ENCODE measurements around the gene SYT6.
A peak's percentile ranks its signal among the peaks of the same experiment; 100 is the strongest.

Gene SYT6

DNA sequence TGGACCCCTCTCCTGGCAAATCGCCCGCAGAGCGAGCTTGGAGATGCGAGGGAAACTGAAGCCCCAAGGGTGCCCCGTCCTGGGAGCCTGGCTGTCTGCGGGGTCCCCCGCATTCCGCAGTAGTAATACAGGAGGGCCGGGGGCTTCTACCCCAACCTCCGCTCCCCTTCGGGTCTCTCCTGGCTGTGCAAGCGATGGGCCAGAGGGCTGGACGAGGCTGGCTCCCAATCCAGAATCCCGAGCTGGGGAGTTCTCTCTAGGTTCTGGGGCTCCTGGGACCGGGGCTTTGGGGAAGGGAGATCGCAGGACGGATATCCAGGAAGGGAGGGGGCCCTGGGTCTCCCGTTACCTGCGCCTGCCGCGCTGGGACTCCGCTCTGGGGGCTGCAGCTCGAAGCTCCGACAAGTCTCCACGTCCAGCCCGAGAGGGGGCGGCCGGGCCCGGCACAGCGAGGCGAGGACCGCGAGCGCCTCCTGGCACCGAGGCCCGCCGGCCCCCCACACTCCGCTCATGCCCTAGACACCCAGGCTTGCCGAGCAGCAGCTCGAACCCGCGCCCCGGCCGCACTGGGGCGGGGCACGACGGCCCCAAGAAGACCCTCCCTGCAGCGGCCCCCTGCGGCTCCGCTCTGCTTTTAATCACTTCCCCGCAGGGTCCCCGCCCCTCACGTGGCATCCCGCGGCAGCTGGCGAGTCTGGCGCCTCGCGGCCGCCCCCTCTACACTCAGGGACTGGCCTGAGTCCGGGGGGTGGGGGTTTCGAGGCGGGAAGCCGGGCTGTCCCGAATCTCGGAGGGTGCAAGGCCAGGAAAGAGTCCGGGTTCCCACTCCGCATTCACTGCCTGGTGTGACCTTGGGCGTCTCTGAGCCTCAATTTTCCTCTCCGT lies at the start of gene SYT6:
SYT6 (minus strand) TSS at position 609 of the 885 bp plus-strand sequence; CDS start at position 512, 97 bp downstream.
- peak within 1 kb of the TSS; percentile 74 for H3K4me3 ChIP-seq (ENCODE audit: low read depth, low read length)

GRCh38 chr1:114201486-114201885 lies 47.8 kb upstream of the SYT6 start:
- H3K4me3 ChIP-seq (ENCODE audit: low read depth, low read length) = no peak overlapping the region

DNA sequence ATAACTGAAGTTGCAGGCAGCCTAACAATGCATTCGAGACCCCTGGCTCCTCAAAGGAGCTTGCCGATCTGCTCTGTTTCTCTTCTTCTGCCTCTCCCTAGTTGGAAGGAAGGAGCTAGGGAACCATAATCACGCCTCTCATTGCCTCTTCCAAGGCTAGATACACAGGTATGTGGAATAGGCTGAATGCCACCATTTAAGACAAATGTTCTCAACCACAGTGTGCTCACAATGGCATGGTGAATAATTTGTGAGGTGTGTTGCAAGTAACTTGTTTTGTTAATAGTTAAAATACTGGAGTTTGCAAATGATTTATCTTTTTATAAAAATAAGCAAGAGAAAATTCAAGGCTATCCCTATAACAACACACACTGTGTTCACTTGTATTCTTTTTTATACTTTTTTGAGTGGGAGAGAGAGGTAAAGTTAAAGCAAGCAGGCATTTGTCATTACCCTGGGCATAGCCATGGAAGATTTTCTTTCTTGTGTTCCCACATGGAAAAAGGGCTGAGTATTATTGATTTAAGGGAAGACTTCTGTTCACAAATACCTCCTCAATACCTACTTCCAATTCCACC lies 45.4 kb upstream of the SYT6 start:
- H3K4me3 ChIP-seq (ENCODE audit: low read depth, low read length) = no peak overlapping the region

GRCh38 chr1:114196992-114197907 lies 43.6 kb upstream of the SYT6 start:
- no peak overlapping the region for H3K4me3 ChIP-seq (ENCODE audit: low read depth, low read length)

GRCh38 chr1:114195819-114196218 lies 42.1 kb upstream of the SYT6 start:
- no peak overlapping the region for H3K4me3 ChIP-seq (ENCODE audit: low read depth, low read length)

- H3K4me3 ChIP-seq (ENCODE audit: low read depth, low read length) = no peak overlapping the region
Measured at GRCh38 chr1:114192328-114192727, 38.7 kb upstream of the SYT6 start.

- no peak overlapping the region for H3K4me3 ChIP-seq (ENCODE audit: low read depth, low read length)
Measured at GRCh38 chr1:114189398-114189797, 35.7 kb upstream of the SYT6 start.

- no peak overlapping the region for H3K4me3 ChIP-seq (ENCODE audit: low read depth, low read length)
Measured at GRCh38 chr1:114181356-114181755, 27.7 kb upstream of the SYT6 start.

DNA sequence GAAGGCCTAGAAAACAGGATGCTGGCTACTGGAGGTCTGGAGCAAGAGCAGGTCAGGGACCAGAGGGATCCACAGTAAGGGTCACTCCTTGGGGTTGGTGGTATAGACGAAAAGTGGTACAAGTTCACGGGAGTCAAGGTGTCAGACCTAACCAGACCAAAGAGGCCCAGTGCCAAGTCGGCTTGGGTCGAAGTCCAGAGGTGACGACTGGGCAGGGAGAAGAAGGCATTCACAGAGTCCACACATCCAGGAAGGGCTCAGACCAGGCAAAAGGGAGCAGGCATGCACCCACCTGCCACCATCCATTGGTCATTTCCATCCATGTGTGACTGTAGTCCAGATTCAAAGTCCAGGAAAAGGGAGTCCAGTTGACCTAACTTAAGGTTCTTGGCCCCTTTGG lies 27.1 kb upstream of the SYT6 start:
- no peak overlapping the region for H3K4me3 ChIP-seq (ENCODE audit: low read depth, low read length)

GRCh38 chr1:114178936-114179335 lies 25.3 kb upstream of the SYT6 start:
- no peak overlapping the region for H3K4me3 ChIP-seq (ENCODE audit: low read depth, low read length)

DNA sequence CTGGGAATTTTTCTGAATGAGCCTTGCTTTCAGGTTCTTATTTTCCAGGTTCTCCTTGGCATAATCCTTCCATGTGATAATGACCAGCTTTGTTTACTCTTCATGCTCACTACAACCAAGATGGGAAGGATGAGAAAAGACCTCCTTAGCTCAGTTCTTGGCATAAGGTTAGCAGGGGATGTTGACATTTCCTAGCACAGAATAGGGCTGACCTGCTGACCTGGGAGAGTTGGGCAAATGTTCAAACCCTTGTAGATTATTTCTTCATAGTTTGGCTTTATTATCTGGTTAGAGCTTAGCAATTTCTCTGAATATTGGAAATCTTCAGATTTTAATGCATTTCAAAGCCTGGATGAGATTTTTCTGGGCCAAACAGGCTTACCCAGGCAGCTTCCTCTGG lies 23.6 kb upstream of the SYT6 start:
- H3K4me3 ChIP-seq (ENCODE audit: low read depth, low read length) = no peak overlapping the region

DNA sequence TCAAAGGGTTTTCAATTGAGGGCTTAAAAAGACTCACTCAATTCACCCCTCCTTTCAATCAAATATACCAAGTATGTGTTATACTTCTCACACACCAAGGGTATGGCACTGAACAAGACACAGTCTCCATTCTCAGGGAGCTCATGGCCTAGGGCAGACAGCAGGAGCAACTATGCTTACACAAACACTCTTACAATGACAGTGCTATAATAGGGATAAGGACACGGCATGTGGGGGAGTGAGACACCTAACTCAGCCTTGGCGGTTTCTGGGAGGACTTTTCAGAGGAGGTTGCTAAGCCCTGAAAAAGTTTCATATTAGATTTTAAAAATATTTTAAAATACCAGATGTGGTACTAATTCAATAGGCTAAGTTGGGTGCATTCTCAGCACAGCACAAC lies 22.7 kb upstream of the SYT6 start:
- no peak overlapping the region for H3K4me3 ChIP-seq (ENCODE audit: low read depth, low read length)

- H3K4me3 ChIP-seq (ENCODE audit: low read depth, low read length) = no peak overlapping the region
Measured at GRCh38 chr1:114173680-114174079, 20.0 kb upstream of the SYT6 start.

GRCh38 chr1:114169509-114169908 lies 15.8 kb upstream of the SYT6 start:
- H3K4me3 ChIP-seq (ENCODE audit: low read depth, low read length) = no peak overlapping the region

DNA sequence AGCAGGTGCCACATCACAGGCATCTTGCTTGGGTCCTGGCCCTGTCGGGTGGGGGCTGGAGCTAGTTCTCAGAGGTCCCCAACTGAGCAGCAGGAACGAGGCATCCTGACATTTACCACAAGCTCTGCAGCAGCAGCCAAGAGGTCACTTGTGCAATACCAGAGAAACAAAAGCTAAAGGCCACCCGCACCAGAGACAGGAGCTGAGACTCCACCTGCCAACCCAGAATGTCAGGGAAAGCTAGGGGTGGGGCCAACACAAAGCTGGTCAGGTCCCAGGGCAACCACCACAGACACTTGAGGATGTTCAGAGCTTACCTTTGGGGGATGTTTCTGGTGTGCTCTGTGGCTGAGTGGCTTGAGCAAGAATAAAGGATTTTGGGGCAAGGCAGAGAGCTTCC lies 13.6 kb upstream of the SYT6 start:
- H3K4me3 ChIP-seq (ENCODE audit: low read depth, low read length) = no peak overlapping the region

DNA sequence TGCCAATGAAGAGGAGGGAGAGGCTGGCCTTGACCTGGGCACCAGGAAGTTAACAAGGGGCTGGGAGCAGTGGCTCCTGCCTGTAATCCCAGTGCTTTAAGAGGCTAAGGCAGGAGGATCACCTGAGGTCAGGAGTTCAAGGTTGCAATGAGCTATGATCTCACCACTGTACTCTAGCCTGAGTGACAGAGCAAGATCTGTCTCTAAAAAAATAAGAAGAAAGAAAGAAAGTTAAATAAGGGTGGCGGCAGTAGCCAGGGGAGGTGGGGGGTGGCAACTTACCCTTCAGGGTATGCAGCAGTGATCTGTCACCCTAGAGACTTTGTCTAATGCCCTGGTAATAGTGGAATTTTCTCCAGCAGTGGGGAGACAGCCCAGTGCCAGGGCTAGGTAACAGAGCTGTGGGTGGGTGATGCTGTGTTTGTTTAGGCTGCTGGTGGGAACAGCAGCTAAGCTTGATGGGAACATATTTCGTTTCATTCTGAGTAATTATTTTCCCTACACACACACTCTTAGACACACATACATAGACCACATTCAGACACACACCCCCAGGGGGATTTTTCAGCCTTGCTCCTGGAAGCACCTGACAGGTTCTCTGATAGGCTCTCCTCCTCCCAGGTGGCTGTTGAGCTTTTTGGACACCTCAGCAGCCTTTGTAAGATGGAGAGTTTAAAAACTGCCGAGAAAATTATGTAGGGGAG lies 11.3 kb upstream of the SYT6 start:
- H3K4me3 ChIP-seq (ENCODE audit: low read depth, low read length) = no peak overlapping the region

DNA sequence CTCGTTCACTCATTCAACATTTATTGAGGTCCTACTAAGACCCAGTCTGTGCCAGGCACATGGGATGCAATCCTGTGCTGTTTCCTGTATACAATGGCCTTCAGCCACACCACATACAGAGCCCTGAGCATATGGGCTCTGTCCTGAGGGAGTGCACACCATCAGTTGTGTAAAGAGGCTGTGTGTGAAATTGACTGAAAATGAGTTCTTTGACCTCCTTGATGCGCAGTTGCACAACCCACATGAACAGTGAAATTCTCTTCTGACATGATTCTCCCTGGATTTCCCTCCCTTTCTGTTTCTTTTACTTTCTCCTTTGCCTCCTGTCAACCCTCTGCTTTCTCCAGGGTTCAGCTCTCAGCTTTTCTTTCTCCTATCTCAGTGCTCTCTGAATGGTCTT lies 6.3 kb upstream of the SYT6 start:
- no peak overlapping the region for H3K4me3 ChIP-seq (ENCODE audit: low read depth, low read length)

DNA sequence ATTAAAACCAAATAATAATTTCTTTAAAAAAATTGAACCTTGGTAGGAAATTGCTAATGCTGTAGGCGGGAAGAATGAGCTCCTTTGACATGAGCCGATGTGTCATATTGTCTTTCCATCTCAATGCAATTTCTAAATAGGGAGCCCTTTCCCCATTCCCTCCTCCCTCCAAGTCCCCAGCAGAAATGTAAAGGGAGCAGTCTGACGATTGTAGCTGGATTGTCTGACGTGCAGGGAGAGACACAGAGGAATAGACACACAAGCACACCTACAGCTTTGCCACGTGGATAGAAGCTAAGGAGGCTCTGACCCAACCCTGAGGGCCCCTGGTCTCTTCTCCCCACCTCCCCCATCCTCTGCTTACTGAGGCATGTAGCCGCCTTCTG lies 3.6 kb upstream of the SYT6 start:
- no peak overlapping the region for H3K4me3 ChIP-seq (ENCODE audit: low read depth, low read length)

- H3K4me3 ChIP-seq (ENCODE audit: low read depth, low read length) = no peak overlapping the region
Measured at GRCh38 chr1:114156538-114157274, 3.0 kb upstream of the SYT6 start.

DNA sequence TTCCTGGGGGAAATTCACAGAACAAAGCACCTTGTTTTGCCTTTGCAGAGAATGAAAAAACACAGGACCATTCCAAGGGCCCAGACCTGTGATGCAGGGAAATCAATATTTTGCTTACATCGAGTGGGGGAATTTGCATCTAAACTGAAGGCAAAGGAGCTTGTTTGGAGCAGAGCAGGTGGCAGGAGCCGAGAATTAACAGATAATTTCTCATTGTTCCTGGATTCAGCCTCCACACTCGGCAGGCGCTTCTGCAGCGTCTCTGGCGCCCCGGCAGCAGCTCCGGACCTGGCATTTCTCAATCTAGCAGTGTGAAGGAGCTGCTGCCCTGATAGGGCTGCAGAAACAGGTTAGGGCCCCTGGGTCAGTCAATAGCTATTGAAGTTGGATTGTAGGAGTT lies 2.0 kb upstream of the SYT6 start:
- no peak overlapping the region for H3K4me3 ChIP-seq (ENCODE audit: low read depth, low read length)

Measured in iPS-11a (cell line).